ENCODE data around the gene BCHE. TPM values are rescaled to one million over a fixed set of nuclear protein-coding genes. Genes with fewer than 3 reads are reported as not detected.

Gene BCHE
- total RNA-seq, 1 experiment from 2014 or later, result 22.4 TPM

DNA sequence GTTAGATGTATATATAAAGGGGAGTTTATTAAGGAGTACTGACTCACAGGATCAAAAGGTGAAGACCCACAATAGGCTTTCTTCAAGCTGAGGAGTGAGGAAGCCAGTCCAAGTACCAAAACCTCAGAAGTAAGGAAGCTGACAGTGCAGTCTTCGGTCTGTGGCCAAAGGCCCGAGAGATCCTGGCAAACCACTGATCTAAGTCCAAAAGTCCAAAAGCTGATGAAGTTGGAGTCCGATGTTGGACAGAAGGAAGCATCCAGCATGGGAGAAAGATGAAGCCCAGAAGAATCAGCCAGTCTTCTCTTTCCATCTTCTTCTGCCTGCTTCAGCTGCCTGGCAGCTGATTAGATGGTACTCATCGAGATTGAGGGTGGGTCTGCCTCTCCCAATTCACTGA lies 107.5 kb downstream of the BCHE start:
- no peak for TF ChIP-seq EZH2 (IDR thresholded peaks at IDR 0.05; ENCODE audit: borderline replicate concordance, low read depth, low read length, poor library complexity, severe bottlenecking)
- TF ChIP-seq, protein P1, sequence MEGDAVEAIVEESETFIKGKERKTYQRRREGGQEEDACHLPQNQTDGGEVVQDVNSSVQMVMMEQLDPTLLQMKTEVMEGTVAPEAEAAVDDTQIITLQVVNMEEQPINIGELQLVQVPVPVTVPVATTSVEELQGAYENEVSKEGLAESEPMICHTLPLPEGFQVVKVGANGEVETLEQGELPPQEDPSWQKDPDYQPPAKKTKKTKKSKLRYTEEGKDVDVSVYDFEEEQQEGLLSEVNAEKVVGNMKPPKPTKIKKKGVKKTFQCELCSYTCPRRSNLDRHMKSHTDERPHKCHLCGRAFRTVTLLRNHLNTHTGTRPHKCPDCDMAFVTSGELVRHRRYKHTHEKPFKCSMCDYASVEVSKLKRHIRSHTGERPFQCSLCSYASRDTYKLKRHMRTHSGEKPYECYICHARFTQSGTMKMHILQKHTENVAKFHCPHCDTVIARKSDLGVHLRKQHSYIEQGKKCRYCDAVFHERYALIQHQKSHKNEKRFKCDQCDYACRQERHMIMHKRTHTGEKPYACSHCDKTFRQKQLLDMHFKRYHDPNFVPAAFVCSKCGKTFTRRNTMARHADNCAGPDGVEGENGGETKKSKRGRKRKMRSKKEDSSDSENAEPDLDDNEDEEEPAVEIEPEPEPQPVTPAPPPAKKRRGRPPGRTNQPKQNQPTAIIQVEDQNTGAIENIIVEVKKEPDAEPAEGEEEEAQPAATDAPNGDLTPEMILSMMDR (conservative IDR thresholded peaks at IDR 0.05; ENCODE audit: low read depth, low read length), result no peak
- Histone ChIP-seq H3K4me1 (ENCODE audit: insufficient read depth, low read length, poor library complexity, severe bottlenecking) (no peaks in the 10 kb centered on the region), H3K36me3 (ENCODE audit: insufficient read depth, low read length, poor library complexity, severe bottlenecking) (no peaks in the 10 kb centered on the region), H3K9me3 (ENCODE audit: low read depth, low read length, poor library complexity, severe bottlenecking) (no peaks in the 10 kb centered on the region), H3K27me3 (replicated peaks; ENCODE audit: insufficient read depth, low read depth, low read length, poor library complexity) (no peaks in the 10 kb centered on the region), H3K27ac (ENCODE audit: low read depth, low read length, poor library complexity, severe bottlenecking) (no peak overlapping the region), H3K4me3 (ENCODE audit: low read depth, low read length, poor library complexity, severe bottlenecking) (no peak overlapping the region)
- DNase-seq (ENCODE audit: low spot score), result no peak
- intact Hi-C loops (cut with micrococcal nuclease; ENCODE audit: unreplicated experiment), result no loop called here
- BruUV-seq (replicated peaks), result no TSS peak
- ChIA-PET CTCF (no interaction called here), POLR2A (ENCODE audit: low non-redundant PET) (no interaction called here)

DNA sequence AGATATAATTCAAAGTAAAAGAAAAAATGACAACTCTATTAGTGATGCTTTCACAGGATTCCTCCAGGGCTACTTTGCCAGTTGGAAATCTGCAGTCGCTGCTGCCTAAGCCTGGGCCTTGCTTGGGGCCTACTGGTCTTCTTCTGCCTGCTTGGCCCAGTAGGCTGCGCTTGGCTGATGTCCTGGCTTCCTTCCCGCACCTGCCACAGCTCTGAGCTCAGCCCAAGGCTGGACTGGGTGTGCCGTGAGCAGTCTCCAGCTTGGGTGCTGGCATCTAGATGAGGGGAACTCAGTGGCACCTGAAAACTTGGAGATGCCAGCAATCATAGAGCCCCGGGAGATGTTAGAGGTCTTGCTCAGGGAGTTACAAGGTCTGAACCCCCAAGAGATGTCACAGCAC lies 108.3 kb downstream of the BCHE start:
- no peak for DNase-seq (ENCODE audit: low spot score)
- Histone ChIP-seq H3K4me3 (ENCODE audit: low read depth, low read length, poor library complexity, severe bottlenecking) (no peak overlapping the region), H3K4me1 (ENCODE audit: insufficient read depth, low read length, poor library complexity, severe bottlenecking) (no peaks in the 10 kb centered on the region), H3K36me3 (ENCODE audit: insufficient read depth, low read length, poor library complexity, severe bottlenecking) (no peaks in the 10 kb centered on the region), H3K9me3 (ENCODE audit: low read depth, low read length, poor library complexity, severe bottlenecking) (no peaks in the 10 kb centered on the region), H3K27me3 (replicated peaks; ENCODE audit: insufficient read depth, low read depth, low read length, poor library complexity) (no peaks in the 10 kb centered on the region), H3K27ac (ENCODE audit: low read depth, low read length, poor library complexity, severe bottlenecking) (no peak overlapping the region)
- ChIA-PET POLR2A (ENCODE audit: low non-redundant PET) (no interaction called here), CTCF (no interaction called here)
- BruUV-seq (replicated peaks), result no TSS peak
- intact Hi-C loops (cut with micrococcal nuclease; ENCODE audit: unreplicated experiment), result no loop called here
- TF ChIP-seq EZH2 (IDR thresholded peaks at IDR 0.05; ENCODE audit: borderline replicate concordance, low read depth, low read length, poor library complexity, severe bottlenecking), result no peak
- TF ChIP-seq, protein P1 (conservative IDR thresholded peaks at IDR 0.05; ENCODE audit: low read depth, low read length), result no peak

DNA sequence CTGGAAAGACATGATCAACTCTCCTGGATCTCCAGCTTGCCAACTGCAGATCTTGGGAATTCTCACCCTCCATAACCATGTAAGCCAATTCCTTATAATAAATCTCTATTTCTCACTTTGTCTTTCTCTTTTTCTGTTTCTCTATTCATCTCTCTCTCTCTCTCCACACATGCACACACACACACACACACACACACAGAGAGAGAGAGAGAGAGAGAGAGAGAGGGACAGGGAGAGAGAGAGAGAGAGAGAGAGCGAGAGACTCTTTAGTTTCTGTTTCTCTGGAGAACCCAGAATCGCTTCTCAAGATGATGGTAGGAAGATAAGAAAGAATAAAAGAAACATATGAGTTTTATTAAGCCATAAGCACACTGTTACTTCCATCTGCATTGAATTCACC lies 111.9 kb downstream of the BCHE start:
- no peak overlapping the region for H3K4me3 ChIP-seq (ENCODE audit: low read depth, low read length, poor library complexity, severe bottlenecking)
- no peak for TF ChIP-seq EZH2 (IDR thresholded peaks at IDR 0.05; ENCODE audit: borderline replicate concordance, low read depth, low read length, poor library complexity, severe bottlenecking)
- no peaks in the 10 kb centered on the region for H3K27me3 ChIP-seq (replicated peaks; ENCODE audit: insufficient read depth, low read depth, low read length, poor library complexity)
- DNase-seq (ENCODE audit: low spot score), result no peak
- intact Hi-C loops (cut with micrococcal nuclease; ENCODE audit: unreplicated experiment), result no loop called here
- ChIA-PET POLR2A (ENCODE audit: low non-redundant PET) (no interaction called here), CTCF (no interaction called here)
- no peaks in the 10 kb centered on the region for H3K4me1 ChIP-seq (ENCODE audit: insufficient read depth, low read length, poor library complexity, severe bottlenecking)
- no TSS peak for BruUV-seq (replicated peaks)
- H3K36me3 ChIP-seq (ENCODE audit: insufficient read depth, low read length, poor library complexity, severe bottlenecking), result no peaks in the 10 kb centered on the region
- no peak overlapping the region for H3K27ac ChIP-seq (ENCODE audit: low read depth, low read length, poor library complexity, severe bottlenecking)
- H3K9me3 ChIP-seq (ENCODE audit: low read depth, low read length, poor library complexity, severe bottlenecking), result no peaks in the 10 kb centered on the region
